ENCODE measurements around the gene UBE2M. TPM values are rescaled to one million over a fixed set of nuclear protein-coding genes. Genes with fewer than 3 reads are reported as not detected.
A peak's percentile ranks its signal among the peaks of the same experiment; 100 is the strongest.
"Not testable (repeated sequence)": the region's sequence is repeated elsewhere in the genome, so short reads cannot be mapped to it uniquely, and the experiment has no call there.

UBE2M gene
- total RNA-seq, 6 experiments from 2014 or later, result 91.5 to 114 (median 106) TPM

DNA sequence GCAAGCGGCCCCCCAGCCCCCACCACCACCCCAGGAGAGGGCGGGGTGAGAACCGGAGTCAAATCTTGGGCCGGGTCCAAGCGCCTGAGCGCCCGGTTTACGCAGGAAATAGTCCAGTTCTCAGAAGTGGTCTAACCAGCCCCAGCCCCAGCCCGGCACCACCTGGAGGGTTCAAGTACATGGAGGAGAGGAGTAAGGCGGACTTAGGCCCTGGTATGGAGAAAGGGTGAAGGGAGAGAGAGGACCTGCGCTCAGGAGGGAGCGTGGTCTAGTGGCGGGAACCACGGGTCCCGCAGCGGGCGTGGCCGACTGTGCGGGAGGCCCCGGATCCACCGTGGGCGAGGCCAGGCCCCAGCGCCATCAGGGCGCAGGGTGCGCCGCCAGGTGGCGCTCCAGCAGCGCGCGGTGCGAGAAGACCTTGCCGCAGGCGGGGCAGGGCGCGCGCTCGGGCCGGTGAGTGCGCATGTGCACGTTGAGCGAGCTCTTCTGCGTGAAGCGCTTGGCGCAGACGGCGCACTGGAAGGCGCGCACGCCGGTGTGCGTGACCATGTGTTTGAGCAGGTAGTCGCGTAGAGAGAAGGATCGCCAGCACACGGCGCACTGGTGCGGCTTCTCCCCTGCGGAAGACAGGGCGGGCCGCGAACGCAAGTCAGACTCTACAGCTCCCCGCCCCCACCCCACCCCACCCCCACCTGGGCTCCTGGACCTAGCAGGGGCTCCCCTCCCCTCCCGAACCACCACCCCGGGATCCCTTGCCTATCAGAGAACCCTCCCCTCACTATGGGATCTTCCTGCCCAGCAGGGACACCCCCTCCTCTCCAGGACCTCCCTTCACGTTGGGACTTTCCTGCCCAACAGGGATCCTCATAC lies 44.5 kb downstream of the UBE2M start:
- Mint-ChIP-seq H3K4me3 (peak overlapping the region; percentile 56; the same call in 1 of the 2 replicates), H3K4me1 (ENCODE audit: low read depth) (peaks cover 13% of the 10 kb centered on the region), H3K36me3 (ENCODE audit: low read depth) (peaks cover 5% of the 10 kb centered on the region)

GRCh38 chr19:58513213-58513693 lies 45.2 kb downstream of the UBE2M start:
- no peak for DNase-seq
- Mint-ChIP-seq H3K27ac (no peak overlapping the region), H3K9me3 (no peaks in the 10 kb centered on the region), H3K36me3 (ENCODE audit: low read depth) (peaks cover 5% of the 10 kb centered on the region), H3K27me3 (ENCODE audit: insufficient read depth) (peaks cover 9% of the 10 kb centered on the region), H3K4me1 (ENCODE audit: low read depth) (peaks cover 12% of the 10 kb centered on the region), H3K4me3 (no peak overlapping the region)
- TF ChIP-seq, protein P1, sequence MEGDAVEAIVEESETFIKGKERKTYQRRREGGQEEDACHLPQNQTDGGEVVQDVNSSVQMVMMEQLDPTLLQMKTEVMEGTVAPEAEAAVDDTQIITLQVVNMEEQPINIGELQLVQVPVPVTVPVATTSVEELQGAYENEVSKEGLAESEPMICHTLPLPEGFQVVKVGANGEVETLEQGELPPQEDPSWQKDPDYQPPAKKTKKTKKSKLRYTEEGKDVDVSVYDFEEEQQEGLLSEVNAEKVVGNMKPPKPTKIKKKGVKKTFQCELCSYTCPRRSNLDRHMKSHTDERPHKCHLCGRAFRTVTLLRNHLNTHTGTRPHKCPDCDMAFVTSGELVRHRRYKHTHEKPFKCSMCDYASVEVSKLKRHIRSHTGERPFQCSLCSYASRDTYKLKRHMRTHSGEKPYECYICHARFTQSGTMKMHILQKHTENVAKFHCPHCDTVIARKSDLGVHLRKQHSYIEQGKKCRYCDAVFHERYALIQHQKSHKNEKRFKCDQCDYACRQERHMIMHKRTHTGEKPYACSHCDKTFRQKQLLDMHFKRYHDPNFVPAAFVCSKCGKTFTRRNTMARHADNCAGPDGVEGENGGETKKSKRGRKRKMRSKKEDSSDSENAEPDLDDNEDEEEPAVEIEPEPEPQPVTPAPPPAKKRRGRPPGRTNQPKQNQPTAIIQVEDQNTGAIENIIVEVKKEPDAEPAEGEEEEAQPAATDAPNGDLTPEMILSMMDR (IDR thresholded peaks at IDR 0.05), result no peak

More for the DNA sequence above, 44.5 kb downstream of the UBE2M start:
- peak overlapping the region; percentile 40; the same call in 1 of the 2 replicates for H3K27ac Mint-ChIP-seq
- no peaks in the 10 kb centered on the region for H3K9me3 Mint-ChIP-seq
- TF ChIP-seq, protein P1 (IDR thresholded peaks at IDR 0.05), result peak; percentile 89
- peaks cover 9% of the 10 kb centered on the region for H3K27me3 Mint-ChIP-seq (ENCODE audit: insufficient read depth)
- peak; percentile 42 for DNase-seq

GRCh38 chr19:58511353-58512208 lies 46.8 kb downstream of the UBE2M start, which contains the start of gene SLC27A5:
Gene SLC27A5, minus strand, starts transcription at chr19:58511992. Its CDS starts 37 bp downstream, at chr19:58511955.
- TF ChIP-seq, protein P1 (IDR thresholded peaks at IDR 0.05), result no peak
- H3K27ac Mint-ChIP-seq, result no peak within 1 kb of the TSS
- peaks cover 16% of the 10 kb centered on the region for H3K36me3 Mint-ChIP-seq (ENCODE audit: low read depth)
- peaks cover 9% of the 10 kb centered on the region for H3K27me3 Mint-ChIP-seq (ENCODE audit: insufficient read depth)
- H3K4me1 Mint-ChIP-seq (ENCODE audit: low read depth), result peaks cover 7% of the 10 kb centered on the region; the same call in 1 of the 2 replicates
- DNase-seq, result no peak
- H3K4me3 Mint-ChIP-seq, result no peak within 1 kb of the TSS
- H3K9me3 Mint-ChIP-seq, result peaks cover 10% of the 10 kb centered on the region

GRCh38 chr19:58510084-58510862 lies 48.1 kb downstream of the UBE2M start:
- Mint-ChIP-seq H3K4me3 (no peak overlapping the region), H3K27me3 (ENCODE audit: insufficient read depth) (peaks cover 7% of the 10 kb centered on the region), H3K4me1 (ENCODE audit: low read depth) (peaks cover under 1% of the 10 kb centered on the region; the same call in 1 of the 2 replicates), H3K36me3 (ENCODE audit: low read depth) (peaks cover 11% of the 10 kb centered on the region), H3K9me3 (peaks cover 10% of the 10 kb centered on the region), H3K27ac (no peak overlapping the region)
- TF ChIP-seq, protein P1 (IDR thresholded peaks at IDR 0.05), result no peak
- no peak for DNase-seq

GRCh38 chr19:58509731-58510083 lies 48.7 kb downstream of the UBE2M start:
- peaks cover 10% of the 10 kb centered on the region for H3K9me3 Mint-ChIP-seq
- H3K4me3 Mint-ChIP-seq, result no peak overlapping the region
- H3K4me1 Mint-ChIP-seq (ENCODE audit: low read depth), result no peaks in the 10 kb centered on the region
- peaks cover 5% of the 10 kb centered on the region for H3K27me3 Mint-ChIP-seq (ENCODE audit: insufficient read depth)
- H3K27ac Mint-ChIP-seq, result no peak overlapping the region
- DNase-seq, result no peak
- TF ChIP-seq, protein P1 (IDR thresholded peaks at IDR 0.05), result no peak
- peaks cover 11% of the 10 kb centered on the region for H3K36me3 Mint-ChIP-seq (ENCODE audit: low read depth)

DNA sequence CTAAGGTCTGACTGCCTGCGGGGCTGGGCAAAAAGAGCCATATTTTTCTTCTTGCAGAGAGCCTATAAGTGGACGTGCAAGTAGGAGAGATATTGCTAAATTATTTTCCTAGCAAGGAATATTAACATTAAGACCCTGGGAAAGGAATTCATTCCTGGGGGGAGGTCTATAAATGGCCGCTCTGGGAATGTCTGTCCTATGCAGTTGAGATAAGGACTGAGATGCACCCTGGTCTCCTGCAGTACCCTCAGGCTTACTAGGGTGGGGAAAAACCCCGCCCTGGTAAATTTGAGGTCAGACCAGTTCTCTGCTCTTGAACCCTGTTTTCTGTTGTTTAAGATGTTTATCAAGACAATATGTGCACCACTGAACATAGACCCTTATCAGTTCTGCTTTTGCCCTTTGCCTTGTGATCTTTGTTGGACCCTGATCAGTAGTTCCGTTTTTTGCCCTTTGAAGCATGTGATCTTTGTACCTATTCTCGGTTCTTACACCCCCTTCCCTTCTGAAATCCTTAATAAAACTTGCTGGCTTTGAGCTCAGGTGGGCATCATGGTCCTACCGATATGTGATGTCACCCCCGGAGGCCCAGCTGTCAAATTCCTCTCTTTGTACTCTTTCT lies 50.7 kb downstream of the UBE2M start:
- not testable (repeated sequence) for H3K27ac Mint-ChIP-seq, DNase-seq

More for the DNA sequence above, 50.7 kb downstream of the UBE2M start:
- not testable (repeated sequence) for H3K4me3 Mint-ChIP-seq; H3K4me1 Mint-ChIP-seq (ENCODE audit: low read depth); H3K27me3 Mint-ChIP-seq (ENCODE audit: insufficient read depth)
- peaks cover 10% of the 10 kb centered on the region for H3K9me3 Mint-ChIP-seq
- H3K36me3 Mint-ChIP-seq (ENCODE audit: low read depth), result peaks cover 11% of the 10 kb centered on the region
